GM12892 (cell line): ENCODE measurements around the gene NAA60. TPM values are rescaled to one million over a fixed set of nuclear protein-coding genes. Genes with fewer than 3 reads are reported as not detected.

Experiments
- DNase-seq: peaks from one replicate; pipeline ENCODE4 v3.0.0; 2011; ENCODE audit not compliant: insufficient read length
- FAIRE-seq: peaks from 2 replicates; lab custom pipeline; 2011; peaks lifted over from hg19 to GRCh38; lab: Jason Lieb, UNC
- POLR2A ChIP-seq: IDR thresholded peaks from 2 replicates; pipeline ENCODE4 v1.6.1; 2011; ENCODE audit warnings: low read depth, low read length, control low read depth
- POLR2AphosphoS5 ChIP-seq: IDR thresholded peaks from 2 replicates; pipeline ENCODE4 v1.6.1; 2011; ENCODE audit warnings: low read depth, low read length, control low read depth
- TAF1 ChIP-seq: IDR thresholded peaks from 2 replicates; pipeline ENCODE4 v1.6.1; 2011; ENCODE audit warnings: low read depth, mild to moderate bottlenecking, control low read depth, low read length, borderline replicate concordance
- polyA plus RNA-seq: library from polyadenylated mRNA; unstranded; fragments of >200 nt; gene quantifications from one replicate; pipeline ENCODE4 v1.2.1, GENCODE V29; 2012; ENCODE audit warnings: missing spikeins, inconsistent platforms; ENCODE audit not compliant: missing spikeins

NAA60 gene
- 16.8 TPM for polyA plus RNA-seq

GRCh38 chr16:3443108-3444031 is at the start of gene NAA60, which contains the start of gene ZNF597:
TSS of gene NAA60 (plus strand) at chr16:3443680. CDS start at chr16:3476228, 32,548 bp downstream.
TSS of gene ZNF597 (minus strand) at chr16:3443504. CDS start at chr16:3443153, 351 bp downstream.
- FAIRE-seq: peak; percentile 87
- DNase-seq: peak; percentile 65

GRCh38 chr16:3400446-3400778 is 43.1 kb upstream of the NAA60 start:
- TF ChIP-seq POLR2AphosphoS5: no peak
- no peak for TF ChIP-seq TAF1
- no peak for TF ChIP-seq POLR2A
- DNase-seq (no peak), FAIRE-seq (no peak)

More at GRCh38 chr16:3443108-3444031, at the start of gene NAA60, which contains the start of gene ZNF597:
- TF ChIP-seq TAF1 (peak; percentile 92), POLR2AphosphoS5 (peak; percentile 34; the same call in 1 of the 2 replicates), POLR2A (peak; percentile 77)

GRCh38 chr16:3400779-3401688 is 42.4 kb upstream of the NAA60 start, which contains the start of the genes ZNF174 and ZSCAN32:
TSS of gene ZNF174 (plus strand) at chr16:3401215. CDS start at chr16:3402005, 790 bp downstream.
TSS of gene ZSCAN32 (minus strand) at chr16:3401004. CDS start at chr16:3397557, 3,447 bp downstream.
- peak; percentile 98 for FAIRE-seq
- peak; percentile 97 for DNase-seq
- TF ChIP-seq POLR2A (peak; percentile 87), POLR2AphosphoS5 (peak; percentile 89), TAF1 (peak; percentile 92)

- DNase-seq (no peak), FAIRE-seq (no peak)
- TF ChIP-seq POLR2AphosphoS5 (no peak), POLR2A (no peak), TAF1 (no peak)
Measured at GRCh38 chr16:3401719-3402397, 41.6 kb upstream of the NAA60 start.

- TF ChIP-seq TAF1 (no peak), POLR2AphosphoS5 (no peak), POLR2A (no peak)
- FAIRE-seq: no peak
- no peak for DNase-seq
Measured at GRCh38 chr16:3408561-3409197, 34.8 kb upstream of the NAA60 start.

- FAIRE-seq: no peak
- TF ChIP-seq POLR2AphosphoS5: no peak
- no peak for TF ChIP-seq POLR2A
- TF ChIP-seq TAF1: no peak
Measured at GRCh38 chr16:3413730-3414379, 29.6 kb upstream of the NAA60 start.

GRCh38 chr16:3431779-3432219 is 11.7 kb upstream of the NAA60 start:
- TF ChIP-seq POLR2AphosphoS5: no peak
- no peak for DNase-seq
- FAIRE-seq: peak; percentile 50

More at GRCh38 chr16:3413730-3414379, 29.6 kb upstream of the NAA60 start:
- DNase-seq: no peak

GRCh38 chr16:3434373-3434772 is 9.1 kb upstream of the NAA60 start:
- TF ChIP-seq TAF1 (no peak), POLR2AphosphoS5 (no peak), POLR2A (no peak)
- DNase-seq (no peak), FAIRE-seq (no peak)

- TF ChIP-seq POLR2A (no peak), POLR2AphosphoS5 (no peak), TAF1 (no peak)
- FAIRE-seq (no peak), DNase-seq (no peak)
Measured at GRCh38 chr16:3439637-3440036, 3.8 kb upstream of the NAA60 start.
